HepG2 (cell line): ENCODE measurements around the gene UBE2D3. TPM values are rescaled to one million over a fixed set of nuclear protein-coding genes. Genes with fewer than 3 reads are reported as not detected.

Experiments
- ATAC-seq: fragments of 200-7000 bp; cut with Tn5 transposase; 3 replicates; pipeline ENCODE4 v1.9.1; 2020; ENCODE audit warnings: mild to moderate bottlenecking, moderate library complexity
- BruUV-seq: library from RNA; stranded (reverse); fragments of 400-500 nt; replicated peaks from 2 replicates; lab custom pipeline; 2021; lab: Mats Ljungman, UMichigan
- CTCF ChIA-PET: fragments of 300-600 bp; formaldehyde crosslinking; extraction: SDS; loops from one replicate; lab custom pipeline; 2021; ENCODE audit warnings: low total read pairs, inconsistent platforms, low intra/inter-chr PET ratio; lab: Yijun Ruan, JAX
- POLR2A ChIA-PET: fragments of 350-600 bp; sonication (Branson Sonifier 250); formaldehyde crosslinking; loops from one replicate; lab custom pipeline; 2020; ENCODE audit warnings: antibody characterized with exemption, inconsistent platforms; lab: Yijun Ruan, JAX
- DNase-seq: peaks from one replicate; pipeline ENCODE4 v3.0.0-alpha.2; 2015; ENCODE audit warnings: low spot score
- FAIRE-seq: peaks from 3 replicates; lab custom pipeline; 2011; peaks lifted over from hg19 to GRCh38; lab: Jason Lieb, UNC
- H2AFZ ChIP-seq: one replicate; pipeline ENCODE4 v1.6.1; 2011; ENCODE audit warnings: low read length, inconsistent platforms
- H3K27ac ChIP-seq: fragments of 300-600 bp; 3 replicates; pipeline ENCODE4 v1.8.0; 2011; ENCODE audit warnings: mixed run types, mild to moderate bottlenecking, mixed read lengths, low read length, inconsistent platforms; ENCODE audit not compliant: insufficient read depth; ENCODE audit errors: extremely low read length
- H3K27me3 ChIP-seq, 2 experiments: fragments of 200-600 bp in 1 of 2; 2 replicates in 1 of 2; 3 replicates in 1 of 2; pipeline versions ENCODE4 v1.6.0 to v1.8.0; 2011; ENCODE audit warnings: low read length in 2 of 2, mild to moderate bottlenecking in 2 of 2, moderate library complexity in 2 of 2, inconsistent platforms in 1 of 2; ENCODE audit not compliant: insufficient read depth in 2 of 2, control insufficient read depth in 1 of 2
- H3K36me3 ChIP-seq, 2 experiments: fragments of 200-600 bp in 1 of 2; replicated peaks in 1 of 2; 2 replicates in 1 of 2; 3 replicates in 1 of 2; pipeline versions ENCODE4 v1.5.1 to v1.8.0; 2011; ENCODE audit warnings: low read length in 2 of 2, inconsistent platforms in 1 of 2; ENCODE audit not compliant: insufficient read depth in 2 of 2, control insufficient read depth in 1 of 2
- H3K4me1 ChIP-seq: 2 replicates; pipeline ENCODE4 v1.5.1; 2012; ENCODE audit warnings: low read length, inconsistent platforms; ENCODE audit not compliant: insufficient read depth
- H3K4me2 ChIP-seq: 2 replicates; pipeline ENCODE4 v1.6.0; 2011; ENCODE audit warnings: low read depth, low read length, inconsistent platforms
- H3K4me3 ChIP-seq, 3 experiments: fragments of 200-600 bp in 1 of 3; sonication (generic), shearing (Covaris generic) in 1 of 3; replicated peaks in 1 of 3; 2 replicates each; pipeline ENCODE4 v1.5.1; 2011 to 2016; ENCODE audit warnings: low read length in 3 of 3, inconsistent platforms in 2 of 3, low read depth in 2 of 3, mild to moderate bottlenecking in 2 of 3, control low read depth in 1 of 3, mixed read lengths in 1 of 3; ENCODE audit not compliant: insufficient read depth in 1 of 3
- H3K79me2 ChIP-seq: one replicate; pipeline ENCODE4 v1.6.1; 2011; ENCODE audit warnings: low read length, inconsistent platforms; ENCODE audit not compliant: insufficient read depth
- H3K9ac ChIP-seq: 2 replicates; pipeline ENCODE4 v1.6.0; 2011; ENCODE audit warnings: mild to moderate bottlenecking, low read depth, low read length, inconsistent platforms; ENCODE audit not compliant: insufficient read depth
- H3K9me3 ChIP-seq: 2 replicates; pipeline ENCODE4 v1.5.1; 2012; ENCODE audit warnings: mild to moderate bottlenecking, low read length
- H4K20me1 ChIP-seq: 2 replicates; pipeline ENCODE4 v1.6.0; 2011; ENCODE audit warnings: inconsistent platforms, mild to moderate bottlenecking, low read length, moderate library complexity; ENCODE audit not compliant: insufficient read depth
- ARNT2 ChIP-seq: sonication (generic); formaldehyde crosslinking; IDR thresholded peaks from 2 replicates; pipeline ENCODE4 v1.8.0; 2022; ENCODE audit warnings: mild to moderate bottlenecking, low read depth, missing genetic modification reagents, moderate library complexity
- ATF3 ChIP-seq: sonication (generic); formaldehyde crosslinking; IDR thresholded peaks from 2 replicates; pipeline ENCODE4 v1.4.0; 2020; ENCODE audit warnings: missing genetic modification reagents
- CBX5 ChIP-seq: sonication (generic); formaldehyde crosslinking; IDR thresholded peaks from 2 replicates; pipeline ENCODE4 v1.4.0; 2020; ENCODE audit warnings: missing genetic modification reagents, borderline replicate concordance
- FLYWCH1 ChIP-seq: sonication (generic); formaldehyde crosslinking; IDR thresholded peaks from 2 replicates; pipeline ENCODE4 v1.8.1; 2023; ENCODE audit warnings: mild to moderate bottlenecking, missing genetic modification reagents
- SMARCC2 ChIP-seq: fragments of 450-650 bp; IDR thresholded peaks from 2 replicates; pipeline ENCODE4 v1.6.1; 2017; ENCODE audit warnings: antibody characterized with exemption, mild to moderate bottlenecking
- XRCC5 ChIP-seq: fragments of 200-400 bp; formaldehyde crosslinking; optimal IDR thresholded peaks from 2 replicates; pipeline ENCODE3; 2017; ENCODE audit warnings: mild to moderate bottlenecking, low read length
- ZBTB26 ChIP-seq: IDR thresholded peaks from 2 replicates; pipeline ENCODE4 v1.6.1; 2016; ENCODE audit warnings: missing compliant biosample characterization, missing genetic modification reagents, borderline replicate concordance
- ZBTB33 ChIP-seq: sonication (generic); formaldehyde crosslinking; IDR thresholded peaks from 2 replicates; pipeline ENCODE4 v1.4.0; 2020; ENCODE audit warnings: missing genetic modification reagents
- ZNF557 ChIP-seq: sonication (generic); formaldehyde crosslinking; IDR thresholded peaks from 2 replicates; pipeline ENCODE4 v1.4.0; 2020; ENCODE audit warnings: missing genetic modification reagents
- WGBS: methylation state at CpG from one replicate; pipeline ENCODE4 v1.1.6; 2017; ENCODE audit warnings: low lambda C conversion rate; 5-methylcytosine and 5-hydroxymethylcytosine counted together
- in situ Hi-C: cut with HindIII; loops from 2 replicates; pipeline ENCODE4 v1.10.0; 2017; ENCODE audit warnings: low pct_unique_long_range_greater_than_20kb; ENCODE audit not compliant: extremely low pct_ligation_motif_present
- intact Hi-C: fragments of 100-400 bp; cut with micrococcal nuclease; formaldehyde crosslinking; loops from one replicate; pipeline ENCODE4 v1.10.0; 2022; ENCODE audit not compliant: unreplicated experiment
- polyA plus RNA-seq, 8 experiments: library from polyadenylated mRNA; depleted of rRNA in 3 of 8; stranded (reverse) in 7 of 8; unstranded in 1 of 8; fragments of >200 nt; fragmentation: Illumina TruSeq in 4 of 8; extraction: Trizol in 4 of 8; gene quantifications; 2 replicates each; pipeline versions ENCODE4 v1.2.1 to v1.2.3, GENCODE V29; 2011 to 2016; ENCODE audit warnings: low read depth in 4 of 8, missing spikeins in 1 of 8, mixed read lengths in 1 of 8; ENCODE audit not compliant: insufficient read depth in 1 of 8
- total RNA-seq, 5 experiments: library from RNA; depleted of rRNA; stranded (reverse); fragments of >200 nt; fragmentation: Illumina TruSeq; extraction: Trizol; gene quantifications; 2 replicates each; pipeline ENCODE4 v1.2.3, GENCODE V29; 2016; ENCODE audit warnings: low read depth in 1 of 5

Gene UBE2D3
- total and polyA plus RNA-seq, 2 of the 13 experiments (the other 11 are each of a cell fraction or from before 2014, with no cell fraction given), result 224 to 293 TPM

GRCh38 chr4:102799816-102800215 lies 27.5 kb downstream of the UBE2D3 start:
- peaks cover 12 to 68% of the 10 kb centered on the region in 2 experiments for H3K36me3 ChIP-seq
- BruUV-seq, result no TSS peak
- TF ChIP-seq ZBTB33 (CRISPR knock-in tag) (no peak), ARNT2 (CRISPR knock-in tag) (no peak), ATF3 (CRISPR knock-in tag) (no peak)
- TF ChIP-seq, all 625 proteins: peak for 0
- FAIRE-seq (no peak), ATAC-seq (no peak), DNase-seq (no peak)
- Histone ChIP-seq H3K4me2 (no peak overlapping the region), H3K4me1 (no peaks in the 10 kb centered on the region), H3K9me3 (no peaks in the 10 kb centered on the region), H3K27ac (no peak overlapping the region), H3K4me3 (no peak overlapping the region), H2AFZ (no peak overlapping the region), H3K9ac (no peak overlapping the region), H3K27me3 (no peaks in the 10 kb centered on the region), H3K79me2 (peaks cover 16% of the 10 kb centered on the region), H4K20me1 (peaks cover 7% of the 10 kb centered on the region; the same call in 1 of the 2 replicates)
- intact Hi-C loops (no loop called here), in situ Hi-C loops (no loop called here)
- POLR2A ChIA-PET, result interaction anchor here (0.6 kb wide), 1 partner anchor 69 kb away, joined by 5 read pairs; no protein-coding TSS in a partner anchor
- CTCF ChIA-PET, result no interaction called here
- 94% methylated on average over 2 of the region's 2 CpGs for WGBS

GRCh38 chr4:102794999-102795398 lies 32.4 kb downstream of the UBE2D3 start:
- FAIRE-seq (no peak), ATAC-seq (no peak), DNase-seq (no peak)
- Histone ChIP-seq H3K79me2 (no peaks in the 10 kb centered on the region), H3K27ac (no peak overlapping the region), H3K9ac (no peak overlapping the region), H3K4me3 (no peak overlapping the region), H3K4me1 (no peaks in the 10 kb centered on the region), H3K4me2 (no peak overlapping the region), H2AFZ (no peak overlapping the region), H3K9me3 (no peaks in the 10 kb centered on the region), H4K20me1 (no peaks in the 10 kb centered on the region), H3K27me3 (no peaks in the 10 kb centered on the region), H3K36me3 (peaks cover 1 to 28% of the 10 kb centered on the region in 2 experiments; a peak in 4 of 5 replicates)
- POLR2A ChIA-PET, result no interaction called here
- no peak for TF ChIP-seq SMARCC2
- TF ChIP-seq FLYWCH1 (CRISPR knock-in tag), result no peak
- TF ChIP-seq ZBTB26 (CRISPR knock-in tag), result no peak
- TF ChIP-seq ZNF557 (CRISPR knock-in tag), result no peak
- TF ChIP-seq XRCC5, result no peak
- no peak for TF ChIP-seq CBX5 (CRISPR knock-in tag)
- CTCF ChIA-PET, result no interaction called here
- intact Hi-C loops (loop anchor here (5.0 kb wide), 1 partner anchor 173 kb away; no protein-coding TSS in a partner anchor), in situ Hi-C loops (no loop called here)
- BruUV-seq, result TSS peak; percentile 4
- 92% methylated on average over 2 of the region's 2 CpGs for WGBS
